NCI-H345 treated with DMSO at 0.1 percent for 48 hours (cell line): Measurements from ENCODE around the gene SLC38A2.

Experiments
- DNase-seq: peaks from one replicate; lab custom pipeline; 2025; ENCODE audit not compliant: unreplicated experiment; lab: John Stamatoyannopoulos, UW

SLC38A2 gene

GRCh38 chr12:46362895-46363581 lies 9.5 kb downstream of the SLC38A2 start:
- no peak for DNase-seq

- no peak for DNase-seq
Measured at GRCh38 chr12:46361667-46362034, 10.9 kb downstream of the SLC38A2 start.

GRCh38 chr12:46360908-46361666 lies 11.5 kb downstream of the SLC38A2 start:
- DNase-seq = no peak

- DNase-seq = no peak
Measured at GRCh38 chr12:46360370-46360769, 12.2 kb downstream of the SLC38A2 start.

GRCh38 chr12:46359667-46360280 lies 12.8 kb downstream of the SLC38A2 start:
- DNase-seq = no peak

- no peak for DNase-seq
Measured at GRCh38 chr12:46358791-46359666, 13.5 kb downstream of the SLC38A2 start.

GRCh38 chr12:46358325-46358700 lies 14.3 kb downstream of the SLC38A2 start:
- no peak for DNase-seq

- DNase-seq = no peak
Measured at GRCh38 chr12:46357438-46358324, 14.9 kb downstream of the SLC38A2 start.

GRCh38 chr12:46356655-46357437 lies 15.7 kb downstream of the SLC38A2 start:
- no peak for DNase-seq

GRCh38 chr12:46354802-46355199 lies 17.8 kb downstream of the SLC38A2 start:
- DNase-seq = no peak

GRCh38 chr12:46354111-46354801 lies 18.3 kb downstream of the SLC38A2 start:
- DNase-seq = no peak

- DNase-seq = no peak
Measured at GRCh38 chr12:46351886-46352650, 20.5 kb downstream of the SLC38A2 start.

- DNase-seq = no peak
Measured at GRCh38 chr12:46351138-46351537, 21.4 kb downstream of the SLC38A2 start.

- DNase-seq = no peak
Measured at GRCh38 chr12:46349253-46349652, 23.3 kb downstream of the SLC38A2 start.

- no peak for DNase-seq
Measured at GRCh38 chr12:46343118-46343852, 29.3 kb downstream of the SLC38A2 start.

- DNase-seq = no peak
Measured at GRCh38 chr12:46342562-46343033, 30.0 kb downstream of the SLC38A2 start.

GRCh38 chr12:46339051-46339450 lies 33.5 kb downstream of the SLC38A2 start:
- no peak for DNase-seq
